D721Med (cell line): ENCODE measurements around the gene RAPGEF3.

Experiments used
- DNase-seq: peaks from one replicate; pipeline ENCODE4 v3.0.0; 2011; ENCODE audit warnings: low spot score; ENCODE audit not compliant: insufficient read length
- FAIRE-seq: peaks from 2 replicates; lab custom pipeline; 2011; peaks lifted over from hg19 to GRCh38; lab: Jason Lieb, UNC
- TF ChIP-seq, protein P1 (sequence below): IDR thresholded peaks from 2 replicates; pipeline ENCODE4 v1.5.1; 2012; ENCODE audit warnings: mild to moderate bottlenecking, control low read depth; ENCODE audit not compliant: insufficient read depth; ENCODE audit errors: missing control alignments

The RAPGEF3 gene

DNA sequence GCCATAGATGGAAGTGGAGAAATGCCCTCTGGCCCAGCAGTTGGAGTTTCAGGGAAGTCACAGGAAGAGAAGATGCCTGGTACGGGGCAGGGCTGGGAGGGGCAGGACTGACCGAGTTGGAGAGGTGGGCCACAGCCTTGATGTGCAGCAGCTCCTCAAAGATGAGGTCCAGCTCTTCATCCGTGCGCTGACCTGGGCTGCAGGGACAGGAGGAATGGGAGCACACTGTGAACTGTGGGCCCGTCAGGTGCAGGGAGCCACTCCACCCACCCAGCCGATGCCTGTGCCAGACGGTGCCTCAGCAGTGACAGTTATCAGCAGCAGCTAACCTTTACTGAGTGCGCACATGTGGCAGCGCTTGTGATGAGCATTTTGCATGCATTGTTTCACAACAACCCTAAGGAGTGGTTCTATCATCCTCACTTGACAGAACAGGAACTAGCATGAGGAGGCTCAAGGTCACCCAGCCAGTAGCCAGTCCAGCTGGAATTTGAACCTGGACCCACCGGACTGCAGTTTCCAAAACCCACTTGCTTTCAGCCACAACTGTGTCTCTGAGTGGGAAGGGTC, 8.4 kb downstream of the RAPGEF3 start:
- DNase-seq = no peak
- FAIRE-seq = no peak
- TF ChIP-seq, protein P1, sequence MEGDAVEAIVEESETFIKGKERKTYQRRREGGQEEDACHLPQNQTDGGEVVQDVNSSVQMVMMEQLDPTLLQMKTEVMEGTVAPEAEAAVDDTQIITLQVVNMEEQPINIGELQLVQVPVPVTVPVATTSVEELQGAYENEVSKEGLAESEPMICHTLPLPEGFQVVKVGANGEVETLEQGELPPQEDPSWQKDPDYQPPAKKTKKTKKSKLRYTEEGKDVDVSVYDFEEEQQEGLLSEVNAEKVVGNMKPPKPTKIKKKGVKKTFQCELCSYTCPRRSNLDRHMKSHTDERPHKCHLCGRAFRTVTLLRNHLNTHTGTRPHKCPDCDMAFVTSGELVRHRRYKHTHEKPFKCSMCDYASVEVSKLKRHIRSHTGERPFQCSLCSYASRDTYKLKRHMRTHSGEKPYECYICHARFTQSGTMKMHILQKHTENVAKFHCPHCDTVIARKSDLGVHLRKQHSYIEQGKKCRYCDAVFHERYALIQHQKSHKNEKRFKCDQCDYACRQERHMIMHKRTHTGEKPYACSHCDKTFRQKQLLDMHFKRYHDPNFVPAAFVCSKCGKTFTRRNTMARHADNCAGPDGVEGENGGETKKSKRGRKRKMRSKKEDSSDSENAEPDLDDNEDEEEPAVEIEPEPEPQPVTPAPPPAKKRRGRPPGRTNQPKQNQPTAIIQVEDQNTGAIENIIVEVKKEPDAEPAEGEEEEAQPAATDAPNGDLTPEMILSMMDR = no peak

DNA sequence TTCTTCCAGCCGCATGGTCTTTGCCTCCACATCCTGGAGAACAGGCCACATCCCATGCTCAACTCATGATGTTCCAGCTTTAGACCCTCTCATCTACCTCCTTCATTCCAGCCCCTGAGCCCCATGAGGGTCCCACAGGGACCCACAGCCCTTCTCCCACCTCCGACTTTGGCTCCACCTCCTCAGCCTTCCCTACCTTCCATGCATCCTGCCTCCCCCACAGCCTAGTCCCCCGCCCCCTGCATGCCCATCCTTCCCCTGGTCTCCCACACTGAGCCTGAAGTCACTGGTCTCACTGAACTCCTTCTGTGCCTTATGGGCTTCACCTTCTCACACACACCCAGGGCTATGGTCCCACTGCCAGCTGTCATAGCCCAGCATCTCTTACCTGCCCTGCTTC, 9.8 kb downstream of the RAPGEF3 start:
- DNase-seq (no peak), FAIRE-seq (no peak)
- TF ChIP-seq, protein P1 = no peak

DNA sequence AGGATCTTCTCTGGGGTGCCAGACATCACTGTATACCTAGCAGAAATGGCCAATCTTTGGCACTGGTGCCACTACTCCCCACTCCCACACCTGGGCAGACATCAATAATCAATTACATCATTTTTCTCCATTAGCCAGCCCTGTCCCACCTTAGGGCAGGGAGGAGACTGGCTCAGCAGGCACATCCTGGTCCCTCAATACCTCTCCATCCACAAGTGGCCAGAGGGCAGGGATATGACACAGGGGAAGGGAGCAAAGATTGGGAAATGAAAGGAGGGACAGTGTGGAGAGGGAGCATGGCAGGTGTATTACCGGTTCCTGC, 10.2 kb downstream of the RAPGEF3 start:
- no peak for DNase-seq
- TF ChIP-seq, protein P1 = no peak
- no peak for FAIRE-seq

DNA sequence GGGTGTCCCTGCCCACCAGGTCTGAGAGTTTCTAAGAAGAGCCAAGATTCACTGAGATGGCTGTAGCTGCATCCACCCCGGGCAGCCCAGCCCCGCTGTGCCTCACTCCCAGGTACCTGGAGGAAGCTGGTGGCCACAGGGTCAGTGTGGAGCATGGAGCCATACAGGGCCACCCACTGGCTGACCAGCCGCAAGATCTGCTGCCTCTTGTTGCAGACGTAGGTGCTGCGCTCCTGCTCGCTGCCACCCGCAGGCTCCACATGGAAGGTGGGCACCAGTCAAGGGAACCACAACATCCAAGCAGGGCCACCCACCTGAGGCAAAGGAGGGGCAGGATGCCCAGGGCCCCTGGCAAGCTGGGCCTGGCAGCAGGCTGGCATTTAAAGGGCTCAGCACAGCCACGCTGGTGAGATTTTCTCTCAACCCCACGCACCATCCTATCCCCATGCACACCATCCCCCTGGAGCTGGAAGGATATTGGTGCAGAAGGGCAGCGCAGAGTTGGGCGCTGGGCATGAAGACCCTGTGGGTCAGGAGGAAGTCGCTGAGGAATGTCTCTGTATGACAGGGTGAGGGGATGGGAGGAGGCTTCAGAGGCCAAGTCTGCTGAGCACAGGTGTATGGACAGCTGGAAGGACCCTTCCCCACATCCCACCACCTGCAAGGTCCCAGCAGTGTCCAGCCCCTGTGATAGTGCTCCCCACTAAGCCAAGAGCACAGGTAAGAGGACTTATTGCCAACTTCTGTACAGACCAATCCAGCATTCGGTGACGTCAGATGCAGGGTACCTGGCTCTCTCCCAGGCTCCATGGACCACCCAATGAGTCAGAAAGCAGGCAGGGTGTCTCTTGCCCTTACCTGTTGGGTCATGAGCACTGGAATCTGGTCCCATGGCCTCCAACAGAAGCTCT, 10.8 kb downstream of the RAPGEF3 start:
- FAIRE-seq (no peak), DNase-seq (no peak)
- TF ChIP-seq, protein P1 = no peak

DNA sequence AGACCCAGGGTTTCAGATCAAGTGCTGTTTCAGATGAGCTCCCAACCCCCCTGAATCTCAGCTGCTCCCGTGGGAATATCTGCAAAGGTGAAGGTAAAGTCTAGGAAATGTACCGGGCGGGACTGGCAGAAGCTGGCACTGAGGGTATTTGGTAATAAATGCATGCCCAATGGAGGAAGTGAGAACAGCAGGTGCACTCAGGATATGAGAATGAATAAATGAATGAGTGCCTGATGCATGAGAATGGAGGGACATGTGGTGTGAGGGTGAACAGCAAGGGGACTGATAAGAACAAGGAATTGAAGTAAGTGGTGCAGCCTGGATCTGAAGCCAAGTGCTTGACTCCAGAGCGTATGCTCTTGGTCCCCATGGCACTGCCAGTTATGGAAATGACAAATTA, 11.6 kb downstream of the RAPGEF3 start:
- DNase-seq (no peak), FAIRE-seq (no peak)
- TF ChIP-seq, protein P1 = no peak

DNA sequence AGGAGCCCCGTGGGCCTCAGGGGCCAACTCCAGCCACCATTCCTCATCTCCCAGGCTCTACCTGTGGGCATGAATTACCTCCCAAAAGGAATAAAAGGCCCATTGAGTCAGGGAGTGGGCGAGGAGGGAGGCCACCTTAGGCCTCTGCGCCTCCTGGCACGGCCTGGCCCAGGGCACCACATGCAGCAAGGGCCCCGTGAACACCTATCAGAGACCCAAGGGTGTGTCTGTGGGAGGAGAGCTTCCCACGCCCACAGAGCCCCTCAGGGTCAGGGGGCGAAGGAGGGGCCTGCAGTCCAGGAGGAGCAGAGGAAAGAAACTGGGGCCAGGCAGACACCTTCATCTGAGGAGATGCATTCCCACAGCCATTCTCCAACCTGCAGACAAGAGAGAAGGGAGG, 12.2 kb downstream of the RAPGEF3 start:
- FAIRE-seq = no peak
- TF ChIP-seq, protein P1 = no peak
- DNase-seq = no peak

DNA sequence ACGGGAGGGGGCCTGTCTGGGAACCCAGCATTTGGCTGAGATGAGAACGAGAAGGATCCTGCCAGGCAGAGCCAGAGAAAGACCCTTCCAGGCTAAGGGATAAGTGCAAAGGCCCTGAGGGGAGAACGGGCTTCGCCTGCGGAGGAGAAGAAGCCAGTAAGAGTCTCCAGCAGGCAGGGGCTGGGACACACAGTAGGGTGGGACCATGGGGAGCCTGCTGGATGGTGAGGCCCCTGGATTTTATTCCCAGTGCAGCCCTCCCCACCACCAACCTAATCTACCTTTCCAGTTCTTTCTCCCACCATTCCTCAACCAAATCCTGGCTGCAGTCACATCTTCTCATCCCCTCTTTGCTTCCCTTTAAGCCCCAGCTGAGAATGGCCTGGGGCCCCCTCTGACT, 12.6 kb downstream of the RAPGEF3 start:
- DNase-seq = no peak
- no peak for FAIRE-seq
- TF ChIP-seq, protein P1 = no peak
